ENCODE results near the gene TMOD1.

- no peak for TF ChIP-seq CTCF (IDR thresholded peaks at IDR 0.05)
- no peak for TF ChIP-seq POLR2A (IDR thresholded peaks at IDR 0.05)
- TF ChIP-seq POLR2AphosphoS5 (IDR thresholded peaks at IDR 0.05) = no peak
These were observed 146.5 kb downstream of the TMOD1 start for GRCh38 chr9:97647996-97648395.
